Endometrium (tissue), 2 donors: ENCODE results near the gene PDGFRB.

Experiments
- FAIRE-seq: peaks from 2 replicates; lab custom pipeline; 2012; peaks lifted over from hg19 to GRCh38; lab: Jason Lieb, UNC
- donor health status: control.
- donor health status: control.

The PDGFRB gene

GRCh38 chr5:150155258-150156026, at the start of gene PDGFRB:
Gene PDGFRB, minus strand, starts transcription at chr5:150155845. Its CDS starts 18,798 bp downstream, at chr5:150137047.
- FAIRE-seq = no peak

- FAIRE-seq = no peak
These were observed 48.9 kb upstream of the PDGFRB start for GRCh38 chr5:150204590-150204960.

- no peak for FAIRE-seq
These were observed 48.4 kb upstream of the PDGFRB start for GRCh38 chr5:150203832-150204589.

- no peak for FAIRE-seq
These were observed 46.9 kb upstream of the PDGFRB start for GRCh38 chr5:150202501-150202900.

GRCh38 chr5:150197476-150197875, 41.8 kb upstream of the PDGFRB start:
- no peak for FAIRE-seq

- FAIRE-seq = no peak
These were observed 41.3 kb upstream of the PDGFRB start for GRCh38 chr5:150196986-150197385.

GRCh38 chr5:150196514-150196913, 40.9 kb upstream of the PDGFRB start:
- FAIRE-seq = no peak

- FAIRE-seq = no peak
These were observed 40.3 kb upstream of the PDGFRB start for GRCh38 chr5:150195736-150196485.

GRCh38 chr5:150192462-150192861, 36.8 kb upstream of the PDGFRB start:
- FAIRE-seq = no peak

- FAIRE-seq = no peak
These were observed 35.3 kb upstream of the PDGFRB start for GRCh38 chr5:150190987-150191386.

GRCh38 chr5:150190503-150190979, 34.9 kb upstream of the PDGFRB start:
- FAIRE-seq = no peak

GRCh38 chr5:150189728-150190502, 34.3 kb upstream of the PDGFRB start, which contains the start of gene SLC6A7:
Gene SLC6A7, plus strand, starts transcription at chr5:150190062. Its CDS starts 266 bp downstream, at chr5:150190328.
- FAIRE-seq = no peak

GRCh38 chr5:150189326-150189725, 33.7 kb upstream of the PDGFRB start:
- FAIRE-seq = no peak

- FAIRE-seq = no peak
These were observed 32.6 kb upstream of the PDGFRB start for GRCh38 chr5:150188146-150188842.

GRCh38 chr5:150186897-150187296, 31.3 kb upstream of the PDGFRB start:
- FAIRE-seq = no peak

- FAIRE-seq = no peak
These were observed 30.5 kb upstream of the PDGFRB start for GRCh38 chr5:150186137-150186536.

GRCh38 chr5:150184990-150185912, 29.6 kb upstream of the PDGFRB start:
- no peak for FAIRE-seq

- FAIRE-seq = no peak
These were observed 28.4 kb upstream of the PDGFRB start for GRCh38 chr5:150184006-150184405.

GRCh38 chr5:150183436-150183835, 27.8 kb upstream of the PDGFRB start:
- no peak for FAIRE-seq

- FAIRE-seq = no peak
These were observed 27.1 kb upstream of the PDGFRB start for GRCh38 chr5:150182774-150183173.
